Hematopoietic multipotent progenitor cell treated with erythropoietin and hydrocortisone succinate and interleukin-3 and kit ligand, for 6 days (in vitro differentiated cells): Measurements from ENCODE around the gene KRTAP2-4.
A peak's percentile ranks its signal among the peaks of the same experiment; 100 is the strongest.
"Not testable (repeated sequence)": the region's sequence is repeated elsewhere in the genome, so short reads cannot be mapped to it uniquely, and the experiment has no call there.

Experiments
- DNase-seq: peaks from one replicate; pipeline ENCODE4 v3.0.0-alpha.2; 2015

The KRTAP2-4 gene

GRCh38 chr17:41065829-41066624 is at the start of gene KRTAP2-4:
KRTAP2-4 (minus strand) TSS chr17:41065879; CDS start chr17:41065845, 34 bp downstream.
- DNase-seq = peak; percentile 17

GRCh38 chr17:41111151-41111885 is 45.6 kb upstream of the KRTAP2-4 start:
- DNase-seq = no peak

- not testable (repeated sequence) for DNase-seq
These were observed 43.2 kb upstream of the KRTAP2-4 start for GRCh38 chr17:41108728-41109386.

- no peak for DNase-seq
These were observed 42.3 kb upstream of the KRTAP2-4 start for GRCh38 chr17:41107941-41108450.

GRCh38 chr17:41105347-41105746 is 39.7 kb upstream of the KRTAP2-4 start, which contains the start of gene KRTAP4-9:
KRTAP4-9 (plus strand) TSS chr17:41105389; CDS start chr17:41105389, 0 bp downstream.
- not testable (repeated sequence) for DNase-seq

- DNase-seq = not testable (repeated sequence)
These were observed 38.8 kb upstream of the KRTAP2-4 start for GRCh38 chr17:41104386-41105038.

GRCh38 chr17:41103896-41104295 is 38.2 kb upstream of the KRTAP2-4 start:
- DNase-seq = no peak

- DNase-seq = no peak
These were observed 36.0 kb upstream of the KRTAP2-4 start, which contains the start of gene KRTAP4-16 for GRCh38 chr17:41101586-41102259. KRTAP4-16 (minus strand) TSS chr17:41102209; CDS start chr17:41102209, 0 bp downstream.

GRCh38 chr17:41099682-41100480 is 34.2 kb upstream of the KRTAP2-4 start:
- not testable (repeated sequence) for DNase-seq

- DNase-seq = no peak
These were observed 32.8 kb upstream of the KRTAP2-4 start for GRCh38 chr17:41098481-41098880.

- DNase-seq = no peak
These were observed 32.4 kb upstream of the KRTAP2-4 start, which contains the start of gene KRTAP4-8 for GRCh38 chr17:41098042-41098441. KRTAP4-8 (minus strand) TSS chr17:41098142; CDS start chr17:41098084, 58 bp downstream.

GRCh38 chr17:41096055-41096454 is 30.4 kb upstream of the KRTAP2-4 start:
- no peak for DNase-seq

GRCh38 chr17:41088760-41089352 is 23.2 kb upstream of the KRTAP2-4 start:
- DNase-seq = not testable (repeated sequence)

- DNase-seq = not testable (repeated sequence)
These were observed 18.6 kb upstream of the KRTAP2-4 start, which contains the start of gene KRTAP4-7 for GRCh38 chr17:41084100-41084856. KRTAP4-7 (plus strand) TSS chr17:41084150; CDS start chr17:41084207, 57 bp downstream.

GRCh38 chr17:41083427-41083826 is 17.7 kb upstream of the KRTAP2-4 start:
- not testable (repeated sequence) for DNase-seq

- no peak for DNase-seq
These were observed 16.9 kb upstream of the KRTAP2-4 start for GRCh38 chr17:41082626-41083025.

- no peak for DNase-seq
These were observed 11.1 kb upstream of the KRTAP2-4 start for GRCh38 chr17:41076788-41077187.

- no peak for DNase-seq
These were observed 8.0 kb upstream of the KRTAP2-4 start for GRCh38 chr17:41073676-41074075.

- DNase-seq = no peak
These were observed 6.1 kb upstream of the KRTAP2-4 start for GRCh38 chr17:41071606-41072360.
